Stimulated activated CD4-positive, alpha-beta T cell treated with anti-CD3 and anti-CD28 coated beads, TNF-alpha, amount 100 ng/mL, for 24 hours (primary cell): ENCODE measurements around the gene CREB5.
"Not testable (repeated sequence)": the region's sequence is repeated elsewhere in the genome, so short reads cannot be mapped to it uniquely, and the experiment has no call there.

Experiments used
- DNase-seq, 3 experiments: peaks; one replicate each; pipeline ENCODE4 v3.0.0-alpha.2; 2020; ENCODE audit warnings: low read depth in 3 of 3

CREB5 gene

DNA sequence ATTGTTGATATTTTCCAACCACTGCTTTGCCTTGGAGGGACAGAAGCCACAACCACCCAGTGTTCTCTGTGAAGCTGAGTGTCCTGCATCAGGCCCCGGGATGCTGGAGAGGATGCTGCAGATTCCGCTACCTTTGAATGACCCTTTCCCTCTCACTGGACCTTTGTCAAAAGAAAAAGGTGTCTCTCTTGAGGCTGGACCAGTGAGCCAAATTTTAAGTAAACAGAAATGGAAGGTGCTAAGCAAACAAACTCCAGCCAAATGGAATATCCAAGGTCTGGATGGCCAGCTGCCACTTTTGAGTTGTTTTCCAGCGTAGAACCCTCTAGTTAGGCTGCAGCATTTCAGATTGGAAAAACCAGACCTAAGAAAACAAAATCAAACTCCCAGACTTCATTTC, 400.3 kb downstream of the CREB5 start:
- DNase-seq = no peak

DNA sequence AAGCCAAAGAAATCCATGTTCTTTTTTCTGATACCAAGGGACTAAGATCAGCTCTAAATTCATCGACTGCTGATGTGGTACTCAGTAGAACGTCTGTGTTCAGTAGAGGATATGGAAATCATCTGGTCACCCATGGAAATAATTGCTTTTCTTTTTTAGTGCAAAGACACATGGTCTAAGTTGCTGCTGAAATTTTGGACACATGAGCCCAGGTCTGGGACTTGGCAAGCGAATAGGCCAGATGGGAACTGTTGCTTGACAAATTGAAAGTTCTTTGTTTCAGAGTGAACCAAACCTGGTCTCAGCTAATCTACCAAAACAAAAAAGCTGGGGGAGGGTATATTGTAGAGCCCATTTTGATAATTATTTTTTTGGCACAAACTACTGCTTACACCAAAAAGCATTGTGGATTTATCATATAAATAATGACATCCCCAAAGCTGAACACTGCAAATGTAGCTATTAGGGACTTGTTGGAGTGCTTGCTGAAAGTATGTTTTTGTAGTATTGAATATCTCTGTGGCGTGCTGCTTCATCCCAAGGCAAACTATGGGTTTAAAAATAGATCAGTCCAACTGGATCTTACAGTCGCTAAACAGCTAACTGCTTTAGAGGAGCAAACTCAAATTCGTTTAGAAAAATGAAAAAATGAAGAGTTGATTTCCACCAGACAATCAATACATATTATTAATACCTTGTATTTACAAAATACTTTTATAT, 401.1 kb downstream of the CREB5 start:
- DNase-seq = no peak

DNA sequence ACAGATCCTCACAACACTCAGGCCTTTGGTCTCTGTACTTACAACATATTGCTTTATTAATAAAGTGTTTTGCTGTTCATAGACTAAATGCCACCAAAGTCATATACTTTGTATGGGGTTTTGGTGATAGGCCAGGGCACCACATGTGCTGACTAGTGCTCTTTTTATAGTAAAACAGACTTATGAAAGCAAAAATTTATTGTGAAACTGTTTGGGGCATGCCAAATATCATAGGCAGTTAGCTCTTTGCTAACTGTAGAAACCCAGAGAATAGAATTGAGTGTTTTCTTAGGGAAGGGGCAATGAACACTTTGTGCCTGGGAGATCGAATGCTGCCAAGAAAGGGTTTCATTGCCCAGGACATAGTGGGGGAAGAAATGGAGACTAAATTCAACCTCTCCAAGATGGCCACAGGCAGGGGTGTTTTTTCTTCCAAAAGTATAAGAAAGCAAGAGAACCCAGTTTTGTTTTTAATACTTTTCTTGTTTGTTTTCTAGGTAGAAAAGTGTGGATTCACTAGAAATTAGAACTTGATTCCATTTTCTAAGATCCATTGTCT, 403.1 kb downstream of the CREB5 start:
- no peak for DNase-seq

DNA sequence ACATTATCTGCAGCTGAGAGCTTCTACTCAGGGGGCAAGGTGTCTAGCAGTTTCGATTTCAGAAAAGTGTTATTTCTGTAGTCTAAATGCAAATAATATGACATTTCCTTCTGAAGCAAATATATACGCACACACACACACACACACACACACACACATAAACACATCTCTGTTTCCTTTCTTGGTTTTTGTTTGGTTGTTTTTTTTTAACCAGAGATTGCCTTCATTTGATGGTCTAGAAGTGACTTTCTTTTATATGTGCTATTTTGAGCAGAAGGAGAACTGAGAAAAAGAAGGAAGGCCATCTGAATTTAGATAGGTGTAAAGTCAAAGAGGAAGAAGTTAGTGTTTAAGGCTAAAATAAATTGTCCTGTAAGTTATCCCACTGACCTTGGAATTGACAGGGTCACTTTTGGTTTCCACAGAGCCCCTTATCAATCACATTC, 403.6 kb downstream of the CREB5 start:
- DNase-seq = no peak

DNA sequence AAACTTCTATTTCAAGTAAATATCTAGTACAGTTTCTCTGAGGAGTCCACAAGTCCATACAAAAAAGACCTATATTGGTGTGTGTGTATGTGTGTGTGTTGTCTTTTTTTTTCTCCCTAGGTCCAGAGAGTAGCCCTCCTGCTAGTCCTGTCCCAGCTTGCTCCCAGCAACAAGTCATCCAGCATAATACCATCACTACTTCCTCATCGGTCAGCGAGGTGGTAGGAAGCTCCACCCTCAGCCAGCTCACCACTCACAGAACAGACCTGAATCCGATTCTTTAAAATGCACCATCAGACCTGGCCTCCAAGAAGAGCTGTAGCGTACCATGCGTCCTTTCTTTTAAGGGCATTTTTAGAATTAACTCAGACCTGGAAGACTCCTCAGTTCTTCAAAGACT, 406.7 kb downstream of the CREB5 start:
- DNase-seq = no peak

DNA sequence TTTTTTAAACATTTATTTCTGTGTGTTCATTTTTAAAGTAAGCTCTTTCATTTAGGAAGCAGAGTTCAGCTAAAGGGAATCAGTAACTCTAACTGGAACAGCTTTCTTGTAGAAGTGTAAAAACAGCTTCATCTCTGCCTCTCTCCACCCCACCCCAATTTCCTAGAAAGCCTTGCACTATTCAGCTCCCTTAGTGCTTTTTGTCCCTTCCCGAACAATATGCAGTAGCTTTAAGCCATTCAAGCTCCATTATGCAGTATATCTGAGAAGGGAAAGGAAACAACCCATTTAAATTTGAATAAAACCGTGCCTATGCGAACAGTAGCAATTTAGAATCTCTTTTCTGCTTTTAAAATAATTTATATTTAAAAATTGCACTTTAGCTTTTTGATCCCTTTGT, 411.3 kb downstream of the CREB5 start:
- no peak for DNase-seq

DNA sequence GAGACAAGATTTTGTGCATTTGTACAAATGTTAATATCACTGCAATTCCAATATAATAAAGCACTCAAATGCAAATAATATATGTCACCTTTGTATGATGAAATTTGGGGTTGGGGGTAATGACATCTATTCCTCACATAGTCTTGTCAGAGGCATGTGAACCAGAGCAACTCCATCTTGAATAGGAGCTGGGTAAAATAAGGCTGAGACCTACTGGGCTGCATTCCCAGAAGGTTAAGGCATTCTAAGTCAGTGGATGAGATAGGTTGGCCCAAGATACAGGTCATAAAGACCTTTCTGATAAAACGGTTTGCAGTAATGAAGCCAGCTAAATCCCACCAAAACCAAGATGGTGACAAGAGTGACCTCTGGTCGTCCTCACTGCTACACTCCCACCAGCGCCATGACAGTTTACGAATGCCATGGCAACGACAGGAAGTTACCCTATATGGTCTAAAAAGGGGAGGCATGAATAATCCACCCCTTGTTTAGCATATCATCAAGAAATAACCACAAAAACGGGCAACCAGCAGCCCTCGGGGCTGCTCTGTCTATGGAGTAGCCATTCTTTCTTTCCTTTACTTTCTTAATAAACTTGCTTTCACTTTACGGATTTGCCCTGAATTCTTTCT, 413.6 kb downstream of the CREB5 start:
- DNase-seq = not testable (repeated sequence)

DNA sequence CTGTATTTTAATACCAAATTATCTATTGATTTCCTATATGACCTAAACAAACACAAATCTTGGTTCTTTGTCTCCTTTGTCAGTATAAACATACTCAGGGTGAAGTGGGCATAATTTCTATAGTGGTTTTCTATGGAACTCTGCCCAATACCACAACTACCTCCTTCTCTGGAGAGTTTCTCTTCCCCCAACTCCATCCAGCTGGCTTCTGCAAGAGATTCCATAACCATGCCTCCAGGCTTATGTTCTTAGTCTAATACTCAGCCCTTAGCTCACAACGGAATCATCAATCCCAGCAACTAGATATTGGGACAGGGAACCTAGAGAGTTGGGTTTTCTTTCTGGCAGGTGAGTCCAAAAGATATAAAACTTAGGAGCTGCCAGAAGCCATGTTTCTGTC, 418.5 kb downstream of the CREB5 start:
- no peak for DNase-seq

DNA sequence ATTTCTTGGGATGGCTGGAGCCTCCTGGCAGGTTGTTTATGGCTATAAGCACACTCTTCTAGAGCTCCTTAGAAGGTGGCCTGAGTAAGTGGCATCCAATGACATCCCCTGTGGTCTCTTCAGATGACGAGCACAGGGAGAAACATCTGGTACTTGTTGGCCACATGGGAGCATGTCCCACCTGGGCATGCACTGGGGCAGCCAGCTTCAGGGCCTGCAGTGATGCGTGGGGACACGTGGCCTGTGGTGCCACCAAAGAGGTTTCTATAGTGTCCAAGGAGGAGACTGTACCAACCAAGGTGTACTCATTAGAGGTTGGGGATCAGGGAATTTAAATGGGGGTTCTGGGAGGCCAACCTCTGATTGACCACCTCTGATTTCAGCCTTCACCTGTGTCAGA, 420.4 kb downstream of the CREB5 start:
- DNase-seq = no peak

DNA sequence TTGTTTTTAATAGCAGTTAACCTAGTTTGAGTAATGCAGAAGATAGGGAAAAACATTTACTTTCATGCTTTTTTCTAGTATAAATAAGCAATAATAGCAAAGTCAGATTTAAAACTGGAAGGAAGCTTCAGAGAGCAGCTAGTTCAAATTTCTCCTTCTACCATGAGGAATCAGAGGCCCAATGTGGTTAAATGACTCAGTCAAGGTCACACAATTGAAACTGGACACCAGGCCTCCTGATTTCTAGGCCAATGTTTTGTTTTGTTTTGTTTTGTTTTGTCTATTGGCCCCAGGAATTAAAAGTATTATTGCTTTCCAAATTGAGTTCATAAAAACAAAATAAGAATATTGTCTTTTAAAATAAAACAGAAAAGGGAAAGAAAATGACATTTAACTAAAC, 423.5 kb downstream of the CREB5 start:
- DNase-seq = no peak

DNA sequence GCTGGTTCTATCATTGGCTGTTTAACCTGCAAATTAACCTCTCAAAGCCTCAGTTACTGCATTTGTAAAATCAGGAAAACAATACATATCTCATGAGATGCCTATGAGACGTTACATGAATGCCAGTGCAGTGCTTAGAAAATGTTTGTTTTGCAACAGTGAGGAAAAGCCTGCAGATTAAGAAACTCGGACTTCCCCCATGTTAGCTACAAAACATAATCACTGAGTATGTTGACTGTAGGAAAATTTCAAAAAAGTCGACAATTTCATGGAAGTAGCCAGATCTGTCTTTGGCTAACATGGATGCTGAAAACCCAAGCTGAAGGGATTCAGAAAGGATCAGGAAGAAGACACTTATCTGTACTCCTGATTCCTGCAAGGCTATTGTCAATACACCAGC, 424.4 kb downstream of the CREB5 start:
- no peak for DNase-seq

DNA sequence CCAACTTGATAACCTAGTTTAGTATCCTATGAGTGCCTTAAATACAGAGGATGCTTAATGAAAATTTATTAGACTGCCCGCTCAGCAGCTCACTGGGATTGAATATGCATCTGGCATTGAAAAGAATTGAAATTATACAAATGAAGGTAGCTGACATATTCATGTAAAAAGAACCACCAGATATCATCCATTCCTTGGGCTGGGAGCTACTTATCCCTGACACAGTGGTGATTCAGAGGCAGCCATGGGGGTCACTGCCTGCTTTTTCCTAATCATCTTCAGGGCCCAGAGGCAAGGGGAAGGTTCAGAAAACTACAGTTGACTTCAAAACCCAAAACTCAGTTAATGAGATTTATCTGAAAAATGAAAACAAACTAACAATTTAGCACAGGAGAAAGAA, 424.9 kb downstream of the CREB5 start:
- no peak for DNase-seq

DNA sequence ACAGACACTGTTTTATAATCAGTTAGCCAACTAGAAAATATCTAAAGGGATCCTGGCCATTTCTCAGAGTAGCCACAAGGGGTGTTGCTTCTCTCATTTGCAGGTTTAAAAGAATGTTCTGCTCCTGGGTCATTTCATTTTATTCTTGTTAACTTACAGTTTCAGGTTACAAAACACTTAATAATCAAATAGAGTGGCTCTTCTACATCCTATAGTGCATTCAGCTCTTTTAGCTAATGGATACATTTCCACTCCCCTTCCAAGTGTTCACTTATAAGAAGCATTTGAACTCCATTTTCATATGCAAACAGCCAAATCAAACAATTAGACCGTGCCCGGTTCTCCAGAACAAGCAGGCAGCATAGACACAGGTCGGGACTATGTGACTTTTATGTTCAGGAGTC, 428.3 kb downstream of the CREB5 start:
- DNase-seq = no peak

DNA sequence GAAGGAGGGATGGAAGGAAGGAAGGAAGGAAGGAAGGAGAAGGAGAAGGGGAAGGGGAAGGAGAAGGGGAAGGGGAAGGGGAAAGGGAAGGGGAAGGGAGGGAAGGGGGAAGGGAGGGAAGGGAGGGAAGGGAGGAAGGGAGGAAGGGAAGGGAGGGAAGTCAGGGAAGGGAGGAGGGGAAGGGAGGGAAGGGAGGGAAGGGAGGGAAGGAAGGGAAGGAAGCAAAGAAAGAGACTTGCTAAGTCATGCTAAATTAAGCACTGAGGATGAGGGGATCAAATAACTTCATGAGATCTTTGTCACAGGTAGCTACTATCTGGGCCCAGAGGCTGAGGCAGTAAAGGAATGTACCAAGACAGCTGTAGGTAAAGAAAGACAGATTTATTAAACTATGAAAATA, 429.4 kb downstream of the CREB5 start:
- DNase-seq = no peak

DNA sequence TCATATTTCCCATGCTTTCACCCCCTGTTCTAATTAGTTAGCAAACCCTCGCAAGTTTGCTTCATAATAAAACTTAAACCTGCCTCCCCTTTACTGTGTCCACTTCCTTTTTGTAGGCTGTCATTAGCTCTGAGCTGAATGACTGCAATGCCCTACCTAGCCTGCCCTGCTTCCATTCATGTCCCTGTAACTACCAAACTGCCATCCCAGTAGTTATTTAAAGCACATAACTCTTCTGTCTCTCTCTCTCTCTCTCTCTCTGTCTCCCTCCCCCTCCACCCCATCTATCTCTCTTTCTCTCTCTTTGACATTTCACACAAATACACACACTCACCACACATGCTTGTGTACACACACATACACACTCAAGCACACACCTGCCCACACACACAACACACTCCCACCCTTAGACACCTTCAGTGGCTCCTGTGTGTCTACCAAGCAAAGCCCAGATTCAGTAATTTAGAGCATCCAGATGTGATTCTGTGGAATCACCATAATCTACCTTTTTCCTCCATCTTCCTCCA, 430.5 kb downstream of the CREB5 start:
- no peak for DNase-seq

DNA sequence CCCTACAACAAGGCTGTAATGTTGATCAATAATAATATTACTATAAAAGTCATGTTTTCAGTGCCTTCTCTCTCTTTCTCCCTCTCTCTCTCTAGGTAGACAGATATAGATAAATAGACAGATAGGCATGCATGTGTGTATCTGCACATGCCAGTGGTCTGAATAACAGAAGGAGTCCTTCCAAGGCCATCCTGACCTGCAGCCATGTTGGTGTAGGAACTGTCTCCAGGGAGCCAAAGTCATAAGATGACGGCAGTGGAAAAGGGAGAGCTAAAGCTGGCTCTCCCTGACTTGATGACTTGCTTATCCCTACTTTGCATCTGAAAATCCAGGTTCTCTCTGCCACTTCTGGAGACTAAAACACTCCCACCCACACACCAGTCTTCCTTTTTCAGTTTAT, 432.8 kb downstream of the CREB5 start:
- no peak for DNase-seq

DNA sequence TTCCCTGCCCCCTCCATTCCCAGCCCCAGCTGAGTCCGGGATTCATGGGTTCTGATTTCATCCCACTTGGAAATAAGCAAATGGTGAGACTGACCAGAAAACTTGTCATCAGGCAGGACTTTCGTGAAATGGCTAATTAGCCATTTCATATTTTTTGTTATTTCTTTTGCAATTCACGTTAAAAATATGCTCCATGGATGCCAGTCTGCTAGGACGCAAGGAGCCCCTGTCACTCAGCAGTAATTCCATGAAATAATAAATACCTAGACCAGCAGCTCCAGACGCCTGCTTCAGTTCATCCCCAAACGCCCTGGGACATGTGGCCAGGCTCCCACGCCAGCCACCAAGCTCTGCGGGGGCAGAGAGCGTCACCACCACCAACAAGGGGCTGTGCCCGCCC, 434.9 kb downstream of the CREB5 start:
- DNase-seq = no peak

DNA sequence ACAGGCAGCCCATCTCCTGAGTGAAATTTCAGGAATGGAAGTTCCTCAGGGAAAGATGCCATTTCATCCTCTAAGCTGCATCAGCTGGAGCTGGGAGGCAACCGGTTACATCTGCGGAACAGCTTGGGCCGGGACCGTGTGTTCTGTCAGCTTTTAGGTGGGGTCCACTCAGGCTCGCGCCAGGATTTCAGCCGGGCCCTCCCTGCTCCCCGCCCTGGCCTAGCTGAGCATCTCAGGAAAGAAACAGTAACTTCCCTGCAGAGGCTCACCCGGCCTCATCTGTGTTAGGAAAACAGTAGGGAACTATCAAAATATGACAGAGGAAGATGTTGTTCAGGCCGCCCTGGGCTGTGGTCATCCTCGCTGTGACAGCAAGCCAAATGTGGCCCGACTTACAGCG, 435.4 kb downstream of the CREB5 start:
- DNase-seq = no peak

DNA sequence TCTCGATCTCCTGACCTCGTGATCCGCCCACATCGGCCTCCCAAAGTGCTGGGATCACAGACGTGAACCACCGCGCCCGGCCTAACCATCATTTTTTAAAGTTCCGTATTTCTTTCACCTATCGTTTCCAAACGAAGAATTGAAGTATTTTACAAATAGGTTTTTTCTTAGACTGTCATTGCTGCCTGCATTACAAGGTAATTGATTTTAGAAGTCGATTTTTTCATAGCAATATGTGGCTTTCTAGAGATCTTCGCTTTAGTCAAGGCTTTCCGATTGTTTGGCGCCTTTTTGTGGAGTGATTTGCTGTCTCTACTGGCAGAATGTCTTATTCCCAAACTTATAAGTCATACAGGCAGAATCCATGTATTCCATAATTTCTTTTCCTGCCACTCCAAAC, 436.6 kb downstream of the CREB5 start:
- no peak for DNase-seq

DNA sequence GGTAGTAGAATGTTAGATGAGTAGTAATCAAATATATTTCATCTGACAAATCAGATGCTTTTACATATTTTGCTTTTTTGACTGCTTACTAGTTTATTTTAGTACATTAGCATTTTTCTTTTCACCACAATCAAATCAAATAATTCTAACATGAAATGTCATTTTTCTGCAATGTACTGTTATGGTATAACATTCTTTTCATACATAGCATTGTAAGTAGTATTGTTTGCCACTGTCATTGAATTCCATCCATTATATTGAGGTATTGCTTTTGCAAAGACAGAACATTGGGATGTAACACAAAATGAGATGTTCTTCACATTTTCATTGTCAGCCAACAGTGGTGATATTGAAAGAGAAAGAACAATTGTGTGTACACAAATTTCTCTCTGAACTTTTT, 438.4 kb downstream of the CREB5 start:
- no peak for DNase-seq

DNA sequence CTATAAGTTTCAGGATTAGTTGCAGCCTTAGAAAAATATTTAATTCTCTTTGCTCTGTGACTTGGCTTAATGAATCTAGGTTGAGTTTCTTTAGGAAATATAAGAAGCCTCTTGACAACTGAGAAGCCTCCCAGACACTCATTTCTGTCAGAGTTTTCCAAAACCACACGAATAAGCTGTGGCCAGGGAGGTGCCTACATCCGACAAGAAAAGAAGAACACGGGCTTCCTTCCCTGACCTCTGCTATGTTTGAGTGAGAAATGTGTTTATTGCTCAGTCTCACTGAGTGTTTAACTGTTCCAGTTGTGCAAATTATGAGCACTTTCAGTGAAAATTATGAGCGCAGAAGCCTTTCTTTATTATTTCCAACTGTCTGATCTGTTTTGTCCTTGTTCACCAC, 440.8 kb downstream of the CREB5 start:
- no peak for DNase-seq

DNA sequence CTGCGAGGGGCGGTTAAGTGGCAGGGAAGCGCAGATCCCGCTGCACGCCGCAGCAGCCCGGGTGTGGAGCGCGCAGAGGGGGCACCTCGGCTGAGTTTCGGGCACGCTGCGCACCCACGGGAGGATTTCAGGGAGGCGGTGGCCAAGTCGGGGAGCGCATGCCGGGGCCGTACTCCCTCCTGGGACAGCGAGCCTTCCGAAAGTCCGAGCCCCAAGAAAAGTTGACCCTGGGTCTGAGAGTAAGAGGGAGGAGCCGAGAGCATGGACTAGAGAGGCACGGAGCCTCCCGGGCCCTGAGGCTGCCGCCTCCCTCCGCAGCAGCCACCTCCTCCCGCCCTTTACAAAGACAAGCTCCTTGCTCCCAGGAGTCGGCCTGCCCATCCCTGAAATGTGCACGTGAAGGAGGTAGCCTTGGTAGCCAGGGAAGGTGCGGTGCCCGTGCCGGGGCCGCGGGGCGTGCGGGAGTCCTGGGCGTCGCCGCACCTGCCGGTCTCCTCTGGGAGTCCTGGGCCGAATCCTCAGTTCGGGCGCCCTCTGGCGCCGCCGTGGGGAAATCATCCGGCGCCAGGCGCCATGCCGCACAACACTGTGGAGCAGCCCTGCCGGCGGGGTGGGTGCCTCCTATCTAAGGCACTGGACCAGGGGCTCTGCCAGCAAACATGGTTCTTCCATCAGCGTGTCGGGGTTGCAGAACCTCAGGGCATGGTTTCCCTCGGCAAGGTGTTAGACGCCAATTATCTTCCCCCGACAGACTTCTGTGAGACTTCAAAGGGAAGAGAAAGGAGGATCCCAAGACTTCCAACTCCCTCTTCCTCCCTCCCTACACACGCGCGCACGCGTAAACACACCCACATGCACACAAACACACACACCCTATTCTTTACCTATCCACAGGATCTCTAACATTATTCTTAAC, 441.8 kb downstream of the CREB5 start:
- DNase-seq = peak; percentile 39 to 73 (median 48)
